IMR-90 (cell line): ENCODE data around the gene ZNF223. TPM values are rescaled to one million over a fixed set of nuclear protein-coding genes. Genes with fewer than 3 reads are reported as not detected.

Source experiments
- ATAC-seq: fragments of 200-7000 bp; cut with Tn5 transposase; 2 replicates; pipeline ENCODE4 v1.9.1; 2020; ENCODE audit warnings: low read depth, mild to moderate bottlenecking, moderate library complexity
- BruUV-seq: library from RNA; stranded (reverse); fragments of 400-500 nt; replicated peaks from 2 replicates; lab custom pipeline; 2021; lab: Mats Ljungman, UMichigan
- CTCF ChIA-PET: fragments of 300-600 bp; formaldehyde crosslinking; extraction: SDS; loops from one replicate; lab custom pipeline; 2021; ENCODE audit warnings: antibody characterized with exemption; lab: Yijun Ruan, JAX
- POLR2A ChIA-PET: fragments of 300-600 bp; sonication (Branson Sonifier 250); formaldehyde crosslinking; loops from one replicate; lab custom pipeline; 2022; ENCODE audit warnings: antibody characterized with exemption; ENCODE audit not compliant: unreplicated experiment; lab: Charles Lee
- DNase-seq: peaks from one replicate; pipeline ENCODE4 v3.0.0; 2013
- H2AFZ ChIP-seq: replicated peaks from 2 replicates; pipeline ENCODE3; 2013; ENCODE audit warnings: low read length, mild to moderate bottlenecking; ENCODE audit not compliant: poor library complexity
- H2AK5ac ChIP-seq: 2 replicates; pipeline ENCODE4 v1.6.1; 2013; ENCODE audit warnings: low read depth, low read length, inconsistent platforms
- H2AK9ac ChIP-seq: replicated peaks from 2 replicates; pipeline ENCODE3; 2013; ENCODE audit warnings: mild to moderate bottlenecking, low read depth, low read length, moderate library complexity; ENCODE audit not compliant: poor library complexity
- H2BK120ac ChIP-seq: 2 replicates; pipeline ENCODE4 v1.6.1; 2013; ENCODE audit warnings: low read depth, low read length, inconsistent platforms
- H2BK15ac ChIP-seq: 3 replicates; pipeline ENCODE4 v1.6.1; 2013; ENCODE audit warnings: low read depth, low read length, inconsistent platforms
- H2BK20ac ChIP-seq: 2 replicates; pipeline ENCODE4 v1.6.1; 2013; ENCODE audit warnings: low read depth, mild to moderate bottlenecking, inconsistent platforms, low read length, moderate library complexity
- H2BK5ac ChIP-seq: 2 replicates; pipeline ENCODE4 v1.6.1; 2013; ENCODE audit warnings: mild to moderate bottlenecking, low read depth, low read length, inconsistent platforms; ENCODE audit not compliant: poor library complexity, severe bottlenecking
- H3K14ac ChIP-seq: replicated peaks from 2 replicates; pipeline ENCODE4 v1.6.1; 2013; ENCODE audit warnings: low read depth, low read length, inconsistent platforms
- H3K18ac ChIP-seq: 2 replicates; pipeline ENCODE4 v1.6.1; 2013; ENCODE audit warnings: low read depth, low read length, control low read depth
- H3K23ac ChIP-seq: 2 replicates; pipeline ENCODE4 v1.6.1; 2013; ENCODE audit warnings: low read depth, low read length, inconsistent platforms
- H3K27ac ChIP-seq: 2 replicates; pipeline ENCODE4 v1.5.1; 2013; ENCODE audit warnings: mild to moderate bottlenecking, control low read depth, low read length; ENCODE audit not compliant: insufficient read depth
- H3K27me3 ChIP-seq: 2 replicates; pipeline ENCODE4 v1.6.1; 2013; ENCODE audit warnings: low read length; ENCODE audit not compliant: control insufficient read depth, insufficient read depth
- H3K36me3 ChIP-seq: 2 replicates; pipeline ENCODE4 v1.6.1; 2013; ENCODE audit warnings: low read length, mixed read lengths; ENCODE audit not compliant: control insufficient read depth, insufficient read depth
- H3K4ac ChIP-seq: 2 replicates; pipeline ENCODE4 v1.6.1; 2013; ENCODE audit warnings: low read depth, low read length, inconsistent platforms
- H3K4me1 ChIP-seq: 2 replicates; pipeline ENCODE4 v1.6.1; 2013; ENCODE audit warnings: low read length, mixed read lengths; ENCODE audit not compliant: control insufficient read depth, insufficient read depth
- H3K4me2 ChIP-seq: 2 replicates; pipeline ENCODE4 v1.6.1; 2013; ENCODE audit warnings: low read depth, mild to moderate bottlenecking, control low read depth, low read length, moderate library complexity
- H3K4me3 ChIP-seq: 2 replicates; pipeline ENCODE4 v1.5.1; 2013; ENCODE audit warnings: low read depth, mild to moderate bottlenecking, control low read depth, low read length, moderate library complexity; ENCODE audit not compliant: insufficient read depth
- H3K56ac ChIP-seq: 2 replicates; pipeline ENCODE4 v1.6.1; 2013; ENCODE audit warnings: low read length, inconsistent platforms; ENCODE audit not compliant: insufficient read depth; ENCODE audit errors: extremely low read depth
- H3K79me1 ChIP-seq, 2 experiments: 2 replicates each; pipeline ENCODE4 v1.6.1; 2013; ENCODE audit warnings: low read length in 2 of 2, inconsistent platforms in 1 of 2, low read depth in 1 of 2
- H3K9ac ChIP-seq: 2 replicates; pipeline ENCODE4 v1.6.1; 2013; ENCODE audit warnings: low read depth, low read length, control low read depth
- H3K9me1 ChIP-seq: 2 replicates; pipeline ENCODE4 v1.6.1; 2013; ENCODE audit warnings: low read length, inconsistent platforms; ENCODE audit not compliant: insufficient read depth
- H3K9me3 ChIP-seq: 2 replicates; pipeline ENCODE4 v1.6.1; 2013; ENCODE audit warnings: low read length; ENCODE audit not compliant: control insufficient read depth, insufficient read depth
- H4K20me1 ChIP-seq: 2 replicates; pipeline ENCODE4 v1.6.1; 2013; ENCODE audit warnings: low read length, inconsistent platforms; ENCODE audit not compliant: insufficient read depth
- H4K5ac ChIP-seq: 2 replicates; pipeline ENCODE4 v1.6.1; 2013; ENCODE audit warnings: mild to moderate bottlenecking, low read depth, low read length, control low read depth
- H4K8ac ChIP-seq, 2 experiments: 2 replicates each; pipeline ENCODE4 v1.6.1; 2013; ENCODE audit warnings: low read depth in 2 of 2, low read length in 2 of 2, control low read depth in 1 of 2, inconsistent platforms in 1 of 2
- H4K91ac ChIP-seq: 2 replicates; pipeline ENCODE4 v1.6.1; 2013; ENCODE audit warnings: low read depth, low read length, inconsistent platforms; ENCODE audit not compliant: insufficient read depth
- BHLHE40 ChIP-seq: fragments of 150-350 bp; IDR thresholded peaks from 2 replicates; pipeline ENCODE4 v1.6.1; 2016; ENCODE audit warnings: mild to moderate bottlenecking, low read depth, low read length
- CEBPB ChIP-seq: IDR thresholded peaks from 2 replicates; pipeline ENCODE4 v1.6.1; 2012; ENCODE audit warnings: low read depth, low read length, improper control_type of control experiment
- CHD1 ChIP-seq: IDR thresholded peaks from 2 replicates; pipeline ENCODE4 v1.6.1; 2012; ENCODE audit warnings: low read depth, low read length, improper control_type of control experiment
- ELK1 ChIP-seq: fragments of 150-350 bp; IDR thresholded peaks from 2 replicates; pipeline ENCODE4 v1.6.1; 2016; ENCODE audit warnings: low read depth, mild to moderate bottlenecking, low read length, moderate library complexity, borderline replicate concordance
- FOS ChIP-seq: fragments of 150-350 bp; IDR thresholded peaks from 2 replicates; pipeline ENCODE4 v1.6.1; 2016; ENCODE audit warnings: low read depth, low read length
- MAFK ChIP-seq: IDR thresholded peaks from 2 replicates; pipeline ENCODE4 v1.6.1; 2012; ENCODE audit warnings: low read depth, low read length, improper control_type of control experiment
- MXI1 ChIP-seq: IDR thresholded peaks from 2 replicates; pipeline ENCODE4 v1.6.1; 2012; ENCODE audit warnings: low read depth, mild to moderate bottlenecking, low read length, moderate library complexity, borderline replicate concordance
- NFE2L2 ChIP-seq: fragments of 150-350 bp; IDR thresholded peaks from 2 replicates; pipeline ENCODE4 v1.6.1; 2016; ENCODE audit warnings: low read depth, mild to moderate bottlenecking, low read length
- POLR2A ChIP-seq: IDR thresholded peaks from 2 replicates; pipeline ENCODE4 v1.6.1; 2012; ENCODE audit warnings: mild to moderate bottlenecking, low read depth, low read length
- RCOR1 ChIP-seq: IDR thresholded peaks from 2 replicates; pipeline ENCODE4 v1.6.1; 2012; ENCODE audit warnings: mild to moderate bottlenecking, low read length, improper control_type of control experiment; ENCODE audit not compliant: insufficient replicate concordance
- RFX5 ChIP-seq: IDR thresholded peaks from 2 replicates; pipeline ENCODE4 v1.8.0; 2012; ENCODE audit warnings: low read depth, mild to moderate bottlenecking, low read length, moderate library complexity
- SMC3 ChIP-seq: fragments of 150-350 bp; IDR thresholded peaks from 2 replicates; pipeline ENCODE4 v1.6.1; 2016; ENCODE audit warnings: low read depth, mild to moderate bottlenecking, antibody characterized with exemption, low read length, moderate library complexity
- dilution Hi-C: fragments of 300-500 bp; cut with HindIII; formaldehyde crosslinking; loops from one replicate; pipeline ENCODE4 v1.14.3; 2018; ENCODE audit warnings: low sequenced_read_pairs; ENCODE audit not compliant: unreplicated experiment
- in situ Hi-C: fragments of 300-500 bp; cut with MboI; formaldehyde crosslinking; loops from 3 replicates; pipeline ENCODE4 v1.14.3; 2019; ENCODE audit warnings: low sequenced_read_pairs, inconsistent platforms, mixed read lengths
- intact Hi-C: fragments of 100-400 bp; cut with micrococcal nuclease; formaldehyde crosslinking; loops from 2 replicates; pipeline ENCODE4 v1.10.0; 2022
- polyA plus RNA-seq, 3 experiments: library from polyadenylated mRNA; depleted of rRNA; stranded (reverse); fragments of >200 nt; gene quantifications; 2 replicates each; pipeline ENCODE4 v1.2.3, GENCODE V29; 2012; ENCODE audit warnings: low replicate concordance in 1 of 3
- total RNA-seq: library from RNA; depleted of rRNA; stranded (reverse); fragments of >200 nt; gene quantifications from 2 replicates; pipeline ENCODE4 v1.2.3, GENCODE V29; 2012
- TF ChIP-seq, protein P1 (sequence below): conservative IDR thresholded peaks from 2 replicates; pipeline ENCODE4 v1.5.1; 2012; ENCODE audit warnings: mild to moderate bottlenecking, low read depth, low read length, improper control_type of control experiment

Gene ZNF223
- total and polyA plus RNA-seq, 2 of the 4 experiments (the other 2 are of a cell fraction) = 2.3 to 16.5 TPM

- Histone ChIP-seq H2BK20ac (no peak overlapping the region), H3K9me3 (peaks cover 31% of the 10 kb centered on the region), H3K79me1 (peaks cover 5 to 19% of the 10 kb centered on the region in 2 experiments; a peak in 3 of 4 replicates), H2AK9ac (no peak overlapping the region), H3K9ac (no peak overlapping the region), H2AK5ac (no peak overlapping the region), H3K4me2 (no peak overlapping the region), H4K20me1 (no peaks in the 10 kb centered on the region), H3K27me3 (no peaks in the 10 kb centered on the region), H4K5ac (no peak overlapping the region), H3K9me1 (no peaks in the 10 kb centered on the region), H3K36me3 (peaks cover 26% of the 10 kb centered on the region), H3K4ac (no peak overlapping the region), H2BK120ac (no peak overlapping the region), H3K4me1 (no peaks in the 10 kb centered on the region), H3K56ac (no peak overlapping the region), H3K4me3 (no peak overlapping the region), H3K14ac (no peak overlapping the region), H3K23ac (no peak overlapping the region), H3K18ac (no peak overlapping the region), H2AFZ (no peak overlapping the region), H2BK15ac (no peak overlapping the region), H4K91ac (no peak overlapping the region), H4K8ac (no peak overlapping the region), H3K27ac (no peak overlapping the region), H2BK5ac (no peak overlapping the region)
- in situ Hi-C loops (no loop called here), dilution Hi-C loops (no loop called here), intact Hi-C loops (no loop called here)
- POLR2A ChIA-PET = no interaction called here
- CTCF ChIA-PET = no interaction called here
- no TSS peak for BruUV-seq
- DNase-seq = no peak
- TF ChIP-seq ELK1 (no peak), CHD1 (no peak), RCOR1 (no peak), RFX5 (no peak), BHLHE40 (no peak), CEBPB (no peak), MXI1 (no peak), FOS (no peak), NFE2L2 (no peak), POLR2A (no peak), MAFK (no peak), SMC3 (no peak)
- TF ChIP-seq, protein P1, sequence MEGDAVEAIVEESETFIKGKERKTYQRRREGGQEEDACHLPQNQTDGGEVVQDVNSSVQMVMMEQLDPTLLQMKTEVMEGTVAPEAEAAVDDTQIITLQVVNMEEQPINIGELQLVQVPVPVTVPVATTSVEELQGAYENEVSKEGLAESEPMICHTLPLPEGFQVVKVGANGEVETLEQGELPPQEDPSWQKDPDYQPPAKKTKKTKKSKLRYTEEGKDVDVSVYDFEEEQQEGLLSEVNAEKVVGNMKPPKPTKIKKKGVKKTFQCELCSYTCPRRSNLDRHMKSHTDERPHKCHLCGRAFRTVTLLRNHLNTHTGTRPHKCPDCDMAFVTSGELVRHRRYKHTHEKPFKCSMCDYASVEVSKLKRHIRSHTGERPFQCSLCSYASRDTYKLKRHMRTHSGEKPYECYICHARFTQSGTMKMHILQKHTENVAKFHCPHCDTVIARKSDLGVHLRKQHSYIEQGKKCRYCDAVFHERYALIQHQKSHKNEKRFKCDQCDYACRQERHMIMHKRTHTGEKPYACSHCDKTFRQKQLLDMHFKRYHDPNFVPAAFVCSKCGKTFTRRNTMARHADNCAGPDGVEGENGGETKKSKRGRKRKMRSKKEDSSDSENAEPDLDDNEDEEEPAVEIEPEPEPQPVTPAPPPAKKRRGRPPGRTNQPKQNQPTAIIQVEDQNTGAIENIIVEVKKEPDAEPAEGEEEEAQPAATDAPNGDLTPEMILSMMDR = no peak
- no peak for ATAC-seq
Measured at GRCh38 chr19:44109458-44109857, 57.6 kb downstream of the ZNF223 start.
